ENCODE data around the gene HECA. TPM values are rescaled to one million over a fixed set of nuclear protein-coding genes. Genes with fewer than 3 reads are reported as not detected.
"Not testable (repeated sequence)": the region's sequence is repeated elsewhere in the genome, so short reads cannot be mapped to it uniquely, and the experiment has no call there.

HECA gene
- polyA plus RNA-seq, 1 of the 3 experiments (the other 2 are of a cell fraction): 1.6 TPM

- H3K9me3 ChIP-seq: no peaks in the 10 kb centered on the region
- H3K9ac ChIP-seq: no peak overlapping the region
- H3K27ac ChIP-seq (ENCODE audit: low read depth in 2 of 2, low read length in 1 of 2): no peak overlapping the region; a peak in 1 of 4 replicates
- peak overlapping the region; percentile 46; the same call in 1 of the 2 replicates for H2AFZ ChIP-seq (ENCODE audit: low read depth)
- H4K20me1 ChIP-seq (ENCODE audit: insufficient read depth): no peaks in the 10 kb centered on the region
- CTCF ChIA-PET: interaction anchor here (0.6 to 1.5 kb wide), 18 partner anchors 8 to 1223 kb away, joined by 3 to 9 read pairs (median 4); no protein-coding TSS in a partner anchor
- peak overlapping the region in 1 of 2 experiments; percentile 16; a peak in 2 of 4 replicates for H3K4me3 ChIP-seq (ENCODE audit: low read depth in 2 of 2, low read length in 1 of 2)
- 17% methylated on average over 6 of the region's 7 CpGs for WGBS (ENCODE audit: low lambda C conversion rate)
- TF ChIP-seq SMC3 (IDR thresholded peaks at IDR 0.05; ENCODE audit: low read depth, low read length) (peak; percentile 69), FOXJ3 (CRISPR knock-in tag; IDR thresholded peaks at IDR 0.05) (no peak), RAD21 (IDR thresholded peaks at IDR 0.05; ENCODE audit: low read length) (peak; percentile 76), CTCF (IDR thresholded peaks at IDR 0.05) (peak; percentile 66)
- H3K4me2 ChIP-seq: no peak overlapping the region
- POLR2A ChIA-PET: no interaction called here
- H3F3A ChIP-seq (replicated peaks; ENCODE audit: insufficient read depth): no peaks in the 10 kb centered on the region
- H3K36me3 ChIP-seq (replicated peaks in 1 of 2; ENCODE audit: control insufficient read depth in 1 of 2, insufficient read depth in 2 of 2, low read length in 1 of 2): no peaks in the 10 kb centered on the region
- H3K9me2 ChIP-seq: no peaks in the 10 kb centered on the region
- peak; percentile 47 for DNase-seq
- H3K4me1 ChIP-seq (ENCODE audit: control insufficient read depth in 1 of 2, insufficient read depth in 2 of 2, low read depth in 1 of 2, low read length in 1 of 2): peaks cover 0 to 2% of the 10 kb centered on the region in 2 experiments; a peak in 2 of 4 replicates
- H3K27me3 ChIP-seq (ENCODE audit: insufficient read depth): no peaks in the 10 kb centered on the region
- H3K79me2 ChIP-seq (ENCODE audit: insufficient read depth): no peaks in the 10 kb centered on the region
These were observed 84.4 kb downstream of the HECA start for GRCh38 chr6:139219271-139219729.

GRCh38 chr6:139219746-139220145 lies 84.9 kb downstream of the HECA start:
- Histone ChIP-seq H3K9ac (no peak overlapping the region), H3K36me3 (replicated peaks in 1 of 2; ENCODE audit: control insufficient read depth in 1 of 2, insufficient read depth in 2 of 2, low read length in 1 of 2) (no peaks in the 10 kb centered on the region), H3K27me3 (ENCODE audit: insufficient read depth) (no peaks in the 10 kb centered on the region), H3F3A (replicated peaks; ENCODE audit: insufficient read depth) (no peaks in the 10 kb centered on the region), H3K27ac (ENCODE audit: low read depth in 2 of 2, low read length in 1 of 2) (no peak overlapping the region; a peak in 1 of 4 replicates), H4K20me1 (ENCODE audit: insufficient read depth) (no peaks in the 10 kb centered on the region), H3K4me2 (no peak overlapping the region), H3K9me3 (no peaks in the 10 kb centered on the region), H3K4me3 (ENCODE audit: low read depth in 2 of 2, low read length in 1 of 2) (peak overlapping the region in 1 of 2 experiments; percentile 16; a peak in 1 of 4 replicates), H3K4me1 (ENCODE audit: control insufficient read depth in 1 of 2, insufficient read depth in 2 of 2, low read depth in 1 of 2, low read length in 1 of 2) (peaks cover 0 to 2% of the 10 kb centered on the region in 2 experiments; a peak in 3 of 4 replicates), H3K79me2 (ENCODE audit: insufficient read depth) (no peaks in the 10 kb centered on the region), H2AFZ (ENCODE audit: low read depth) (peak overlapping the region; percentile 46; the same call in 1 of the 2 replicates), H3K9me2 (no peaks in the 10 kb centered on the region)
- no peak for DNase-seq
- TF ChIP-seq FOXJ3 (CRISPR knock-in tag; IDR thresholded peaks at IDR 0.05) (no peak), TEAD4 (IDR thresholded peaks at IDR 0.05; ENCODE audit: borderline replicate concordance, insufficient read depth) (no peak), RCOR1 (IDR thresholded peaks at IDR 0.05; ENCODE audit: low read length) (no peak), PBX3 (IDR thresholded peaks at IDR 0.05) (no peak), ZBTB33 (IDR thresholded peaks at IDR 0.05; ENCODE audit: borderline replicate concordance, low read depth) (no peak), GATA2 (CRISPR knock-in tag; IDR thresholded peaks at IDR 0.05) (no peak), GABPA (IDR thresholded peaks at IDR 0.05; ENCODE audit: low read depth) (no peak), POLR2AphosphoS5 (IDR thresholded peaks at IDR 0.05; ENCODE audit: low read depth, low read length) (no peak), NFIC (IDR thresholded peaks at IDR 0.05; ENCODE audit: borderline replicate concordance) (no peak), ELF1 (IDR thresholded peaks at IDR 0.05) (no peak), RXRA (IDR thresholded peaks at IDR 0.05; ENCODE audit: borderline replicate concordance, low read depth) (no peak), TAF1 (IDR thresholded peaks at IDR 0.05; ENCODE audit: borderline replicate concordance, low read depth, low read length) (no peak), CTCF (IDR thresholded peaks at IDR 0.05) (no peak)
- ChIA-PET CTCF (interaction anchor here (0.6 to 1.5 kb wide), 16 partner anchors 9 to 1222 kb away, joined by 3 to 9 read pairs (median 4); no protein-coding TSS in a partner anchor), POLR2A (no interaction called here)
- 96% methylated on average over 2 of the region's 2 CpGs for WGBS (ENCODE audit: low lambda C conversion rate)

- DNase-seq; H3K9me2 ChIP-seq; H3K9ac ChIP-seq; H3K4me3 ChIP-seq (ENCODE audit: low read depth in 2 of 2, low read length in 1 of 2); H3K4me2 ChIP-seq; POLR2A ChIA-PET; H3K27ac ChIP-seq (ENCODE audit: low read depth in 2 of 2, low read length in 1 of 2); H3K79me2 ChIP-seq (ENCODE audit: insufficient read depth); H4K20me1 ChIP-seq (ENCODE audit: insufficient read depth); H3F3A ChIP-seq (replicated peaks; ENCODE audit: insufficient read depth); H2AFZ ChIP-seq (ENCODE audit: low read depth); H3K27me3 ChIP-seq (ENCODE audit: insufficient read depth); H3K9me3 ChIP-seq; H3K4me1 ChIP-seq (ENCODE audit: control insufficient read depth in 1 of 2, insufficient read depth in 2 of 2, low read depth in 1 of 2, low read length in 1 of 2); H3K36me3 ChIP-seq (replicated peaks in 1 of 2; ENCODE audit: control insufficient read depth in 1 of 2, insufficient read depth in 2 of 2, low read length in 1 of 2): not testable (repeated sequence)
- WGBS (ENCODE audit: low lambda C conversion rate): 60% methylated on average over 3 of the region's 3 CpGs
- CTCF ChIA-PET: interaction anchor here (0.8 kb wide), 1 partner anchor 136 kb away, joined by 3 read pairs; no protein-coding TSS in a partner anchor
These were observed 93.5 kb downstream of the HECA start for GRCh38 chr6:139228387-139228786.
